Panc1 (cell line): ENCODE results near the gene ZC3H11A. TPM values are rescaled to one million over a fixed set of nuclear protein-coding genes. Genes with fewer than 3 reads are reported as not detected.

ENCODE experiments used
- ATAC-seq: fragments of 200-7000 bp; cut with Tn5 transposase; 2 replicates; pipeline ENCODE4 v1.9.1; 2020; ENCODE audit warnings: mild to moderate bottlenecking, moderate library complexity
- BruUV-seq: library from RNA; stranded (reverse); fragments of 400-500 nt; replicated peaks from 2 replicates; lab custom pipeline; 2021; lab: Mats Ljungman, UMichigan
- CTCF ChIA-PET: fragments of 300-600 bp; sonication (Branson Sonifier 250); formaldehyde crosslinking; loops from one replicate; lab custom pipeline; 2022; ENCODE audit warnings: antibody characterized with exemption; lab: Charles Lee
- POLR2A ChIA-PET: fragments of 300-600 bp; sonication (Branson Sonifier 250); formaldehyde crosslinking; loops from one replicate; lab custom pipeline; 2022; ENCODE audit warnings: antibody characterized with exemption; lab: Charles Lee
- DNase-seq: peaks from one replicate; pipeline ENCODE4 v3.0.0-alpha.2; 2010; ENCODE audit warnings: low read depth, low spot score
- H3K27ac ChIP-seq: 2 replicates; pipeline ENCODE4 v1.5.1; 2011; ENCODE audit warnings: mild to moderate bottlenecking, low read length, inconsistent platforms
- H3K27me3 ChIP-seq: fragments of 200-500 bp; sonication (Bioruptor generic); 2 replicates; pipeline ENCODE4 v1.6.0; 2014; ENCODE audit warnings: low read length, inconsistent platforms; ENCODE audit not compliant: control insufficient read depth, insufficient read depth
- H3K36me3 ChIP-seq: fragments of 200-500 bp; sonication (Bioruptor generic); 2 replicates; pipeline ENCODE4 v1.5.1; 2014; ENCODE audit warnings: inconsistent platforms, mild to moderate bottlenecking, low read length, moderate library complexity; ENCODE audit not compliant: control insufficient read depth, insufficient read depth
- H3K4me1 ChIP-seq: 2 replicates; pipeline ENCODE4 v1.5.1; 2011; ENCODE audit warnings: inconsistent platforms, mild to moderate bottlenecking, low read length, moderate library complexity; ENCODE audit not compliant: control insufficient read depth, insufficient read depth
- H3K4me3 ChIP-seq, 2 experiments: 2 replicates each; pipeline ENCODE4 v1.5.1; 2011 to 2012; ENCODE audit warnings: low read depth in 2 of 2, low read length in 2 of 2, mild to moderate bottlenecking in 2 of 2, inconsistent platforms in 1 of 2, moderate library complexity in 1 of 2
- H3K9me3 ChIP-seq: fragments of 200-500 bp; sonication (Bioruptor generic); 2 replicates; pipeline ENCODE4 v1.5.1; 2014; ENCODE audit warnings: low read depth, mild to moderate bottlenecking, inconsistent platforms, low read length, moderate library complexity; ENCODE audit not compliant: control insufficient read depth, insufficient read depth
- POLR2AphosphoS5 ChIP-seq: IDR thresholded peaks from 2 replicates; pipeline ENCODE4 v1.6.1; 2012; ENCODE audit warnings: mild to moderate bottlenecking, low read depth, low read length, moderate library complexity
- REST ChIP-seq, 2 experiments: IDR thresholded peaks; 2 replicates each; pipeline ENCODE4 v1.6.1; 2011 to 2012; ENCODE audit warnings: low read depth in 2 of 2, control low read depth in 1 of 2, low read length in 1 of 2, mild to moderate bottlenecking in 1 of 2, moderate library complexity in 1 of 2; ENCODE audit not compliant: insufficient read depth in 1 of 2
- SIN3A ChIP-seq: IDR thresholded peaks from 2 replicates; pipeline ENCODE4 v1.6.1; 2012; ENCODE audit warnings: low read depth, mild to moderate bottlenecking, low read length, moderate library complexity, borderline replicate concordance; ENCODE audit not compliant: insufficient read depth
- TCF7L2 ChIP-seq: IDR thresholded peaks from 2 replicates; pipeline ENCODE4 v1.6.1; 2011; ENCODE audit warnings: mild to moderate bottlenecking, low read depth, low read length, inconsistent platforms
- in situ Hi-C: cut with HindIII; loops from 2 replicates; pipeline ENCODE4 v1.10.0; 2016; ENCODE audit warnings: low sequenced_read_pairs, low pct_unique_long_range_greater_than_20kb
- intact Hi-C: fragments of 100-400 bp; cut with micrococcal nuclease; formaldehyde crosslinking; loops from one replicate; pipeline ENCODE4 v1.10.0; 2022; ENCODE audit not compliant: unreplicated experiment
- total RNA-seq: library from RNA; stranded (reverse); gene quantifications from one replicate; pipeline ENCODE4 v1.2.1, GENCODE V29; 2021; ENCODE audit not compliant: unreplicated experiment
- TF ChIP-seq, protein P1 (sequence below): fragments of 450-650 bp; IDR thresholded peaks from 2 replicates; pipeline ENCODE4 v1.5.1; 2017; ENCODE audit warnings: mild to moderate bottlenecking

ZC3H11A gene
- total RNA-seq, 1 experiment from 2014 or later, result 69.6 TPM

DNA sequence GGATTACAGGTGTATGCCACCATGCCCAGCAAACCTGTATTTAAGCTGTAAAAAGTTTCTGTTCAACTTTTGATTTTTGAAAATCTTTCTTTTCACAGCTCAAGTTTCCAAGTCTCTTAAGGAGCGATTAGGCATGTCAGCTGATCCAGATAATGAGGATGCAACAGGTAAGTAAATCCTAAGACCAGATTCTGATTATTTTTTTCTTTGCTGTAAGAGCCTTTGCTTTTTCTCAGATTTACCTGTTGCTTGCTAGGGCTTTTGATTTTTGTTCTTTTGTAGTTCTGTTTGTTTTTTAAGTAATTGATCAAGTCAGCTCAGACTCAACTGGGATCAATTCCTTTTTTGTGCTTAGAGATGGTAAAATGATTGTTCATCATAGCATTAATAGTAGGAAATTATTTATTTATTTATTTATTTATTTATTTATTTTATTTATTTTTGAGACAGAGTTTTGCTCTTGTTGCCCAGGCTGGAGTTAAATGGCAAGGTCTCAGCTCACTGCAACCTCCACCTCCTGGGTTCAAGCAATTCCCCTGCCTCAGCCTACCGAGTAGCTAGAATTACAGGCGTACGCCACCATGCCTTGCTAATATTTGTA lies 44.9 kb downstream of the ZC3H11A start:
- BruUV-seq, result no TSS peak
- ATAC-seq (no peak), DNase-seq (no peak)
- in situ Hi-C loops (no loop called here), intact Hi-C loops (no loop called here)
- Histone ChIP-seq H3K4me1 (no peaks in the 10 kb centered on the region), H3K9me3 (no peaks in the 10 kb centered on the region), H3K4me3 (no peak overlapping the region), H3K36me3 (peaks cover 28% of the 10 kb centered on the region), H3K27me3 (no peaks in the 10 kb centered on the region), H3K27ac (no peak overlapping the region)
- no peak for TF ChIP-seq SIN3A
- POLR2A ChIA-PET, result no interaction called here
- CTCF ChIA-PET, result no interaction called here

GRCh38 chr1:203842559-203842876 lies 47.1 kb downstream of the ZC3H11A start:
- POLR2A ChIA-PET, result no interaction called here
- TF ChIP-seq, protein P1, sequence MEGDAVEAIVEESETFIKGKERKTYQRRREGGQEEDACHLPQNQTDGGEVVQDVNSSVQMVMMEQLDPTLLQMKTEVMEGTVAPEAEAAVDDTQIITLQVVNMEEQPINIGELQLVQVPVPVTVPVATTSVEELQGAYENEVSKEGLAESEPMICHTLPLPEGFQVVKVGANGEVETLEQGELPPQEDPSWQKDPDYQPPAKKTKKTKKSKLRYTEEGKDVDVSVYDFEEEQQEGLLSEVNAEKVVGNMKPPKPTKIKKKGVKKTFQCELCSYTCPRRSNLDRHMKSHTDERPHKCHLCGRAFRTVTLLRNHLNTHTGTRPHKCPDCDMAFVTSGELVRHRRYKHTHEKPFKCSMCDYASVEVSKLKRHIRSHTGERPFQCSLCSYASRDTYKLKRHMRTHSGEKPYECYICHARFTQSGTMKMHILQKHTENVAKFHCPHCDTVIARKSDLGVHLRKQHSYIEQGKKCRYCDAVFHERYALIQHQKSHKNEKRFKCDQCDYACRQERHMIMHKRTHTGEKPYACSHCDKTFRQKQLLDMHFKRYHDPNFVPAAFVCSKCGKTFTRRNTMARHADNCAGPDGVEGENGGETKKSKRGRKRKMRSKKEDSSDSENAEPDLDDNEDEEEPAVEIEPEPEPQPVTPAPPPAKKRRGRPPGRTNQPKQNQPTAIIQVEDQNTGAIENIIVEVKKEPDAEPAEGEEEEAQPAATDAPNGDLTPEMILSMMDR, result no peak
- no peak for TF ChIP-seq POLR2AphosphoS5
- TF ChIP-seq REST (IDR thresholded peaks at IDR 0.05; ENCODE audit: insufficient read depth in 1 of 2, low read depth in 2 of 2, low read length in 1 of 2), result no peak
- no peak for TF ChIP-seq TCF7L2
- TF ChIP-seq SIN3A, result no peak
- intact Hi-C loops, result no loop called here

GRCh38 chr1:203843435-203843834 lies 48.0 kb downstream of the ZC3H11A start:
- TF ChIP-seq, protein P1, result no peak
- no peak for TF ChIP-seq SIN3A
- no peak for TF ChIP-seq REST (IDR thresholded peaks at IDR 0.05; ENCODE audit: insufficient read depth in 1 of 2, low read depth in 2 of 2, low read length in 1 of 2)
- no peak for TF ChIP-seq TCF7L2
- TF ChIP-seq POLR2AphosphoS5, result no peak
- no TSS peak for BruUV-seq
- no peak overlapping the region for H3K27ac ChIP-seq
- in situ Hi-C loops (no loop called here), intact Hi-C loops (no loop called here)
- no peaks in the 10 kb centered on the region for H3K9me3 ChIP-seq
- ATAC-seq (no peak), DNase-seq (no peak)
- ChIA-PET CTCF (no interaction called here), POLR2A (no interaction called here)
- no peak overlapping the region for H3K4me3 ChIP-seq
- H3K36me3 ChIP-seq, result peaks cover 39% of the 10 kb centered on the region
- no peaks in the 10 kb centered on the region for H3K4me1 ChIP-seq
- no peaks in the 10 kb centered on the region for H3K27me3 ChIP-seq

More at GRCh38 chr1:203842559-203842876, 47.1 kb downstream of the ZC3H11A start:
- Histone ChIP-seq H3K9me3 (no peaks in the 10 kb centered on the region), H3K4me1 (no peaks in the 10 kb centered on the region), H3K27me3 (no peaks in the 10 kb centered on the region), H3K4me3 (no peak overlapping the region), H3K27ac (no peak overlapping the region), H3K36me3 (peaks cover 34% of the 10 kb centered on the region)
- BruUV-seq, result no TSS peak
- ATAC-seq (no peak), DNase-seq (no peak)
- CTCF ChIA-PET, result no interaction called here
- in situ Hi-C loops, result no loop called here
